ENCODE measurements around the gene ZNF423. TPM values are rescaled to one million over a fixed set of nuclear protein-coding genes. Genes with fewer than 3 reads are reported as not detected.

The ZNF423 gene
- total and polyA plus RNA-seq, 9 of the 15 experiments (the other 6 are each of a cell fraction or from before 2014, with no cell fraction given): not detected

DNA sequence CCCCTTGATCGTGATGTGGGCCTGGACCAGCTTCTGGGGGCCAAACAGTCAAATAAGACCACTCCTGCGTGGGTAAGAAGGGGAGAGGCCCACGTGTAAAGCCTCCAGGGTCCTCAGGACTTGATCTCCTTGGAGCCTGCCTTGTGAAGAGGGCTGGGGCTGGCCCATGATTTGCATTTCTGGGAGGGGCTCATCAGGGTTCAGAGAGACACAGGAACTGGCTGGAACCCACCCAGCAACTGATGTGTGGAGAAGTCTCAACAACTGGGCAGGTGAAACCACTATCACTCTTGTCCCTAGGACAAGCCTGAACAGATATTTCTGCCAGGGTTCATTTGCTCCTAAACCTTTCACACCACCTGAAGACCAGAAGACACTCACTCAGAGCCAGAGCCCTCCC lies 214.7 kb downstream of the ZNF423 start:
- H3K36me3 ChIP-seq (ENCODE audit: control insufficient read depth, insufficient read depth, low read length): no peaks in the 10 kb centered on the region
- H3K4me1 ChIP-seq (replicated peaks in 1 of 2; ENCODE audit: control insufficient read depth in 2 of 2, insufficient read depth in 2 of 2, low read length in 2 of 2): peaks cover 0 to 5% of the 10 kb centered on the region in 2 experiments; a peak in 1 of 5 replicates
- ATAC-seq (no peak), DNase-seq (ENCODE audit: extremely low read depth in 1 of 4, low spot score in 3 of 4) (no peak), FAIRE-seq (no peak)
- H2AFZ ChIP-seq (ENCODE audit: low read depth, low read length): no peak overlapping the region
- no peaks in the 10 kb centered on the region for H3K9me3 ChIP-seq (replicated peaks; ENCODE audit: control insufficient read depth, insufficient read depth, low read depth, low read length)
- H3K9ac ChIP-seq (ENCODE audit: insufficient read depth in 1 of 2, low read depth in 2 of 2, low read length in 2 of 2): no peak overlapping the region
- intact Hi-C loops (cut with micrococcal nuclease): no loop called here
- no peaks in the 10 kb centered on the region for H3K9me1 ChIP-seq (ENCODE audit: control insufficient read depth, insufficient read depth, low read length)
- in situ Hi-C loops (cut with MboI): no loop called here
- POLR2A ChIA-PET: no interaction called here
- no TSS peak for BruUV-seq (replicated peaks)
- WGBS (ENCODE audit: insufficient coverage, low coverage, missing lambda C conversion rate): 0% methylated on average over 3 of the region's 3 CpGs
- H3K4me2 ChIP-seq (ENCODE audit: insufficient read depth, low read length): no peak overlapping the region
- peaks cover 13% of the 10 kb centered on the region for H4K20me1 ChIP-seq (replicated peaks; ENCODE audit: control insufficient read depth, insufficient read depth, low read length)
- TF ChIP-seq, protein P1, sequence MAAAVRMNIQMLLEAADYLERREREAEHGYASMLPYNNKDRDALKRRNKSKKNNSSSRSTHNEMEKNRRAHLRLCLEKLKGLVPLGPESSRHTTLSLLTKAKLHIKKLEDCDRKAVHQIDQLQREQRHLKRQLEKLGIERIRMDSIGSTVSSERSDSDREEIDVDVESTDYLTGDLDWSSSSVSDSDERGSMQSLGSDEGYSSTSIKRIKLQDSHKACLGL (CRISPR knock-in tag; IDR thresholded peaks at IDR 0.05; ENCODE audit: borderline replicate concordance, poor library complexity, severe bottlenecking): no peak
- no peak for TF ChIP-seq ZNF274 (IDR thresholded peaks at IDR 0.05; ENCODE audit: borderline replicate concordance, low read depth, low read length)
- TF ChIP-seq RUNX1 (IDR thresholded peaks at IDR 0.05; ENCODE audit: low read depth): no peak
- no peak for TF ChIP-seq MYC (IDR thresholded peaks at IDR 0.05; ENCODE audit: low read depth, low read length)
- no peak for TF ChIP-seq MYC (CRISPR knock-in tag; IDR thresholded peaks at IDR 0.05; ENCODE audit: borderline replicate concordance, low read depth)
- TF ChIP-seq, protein P2, sequence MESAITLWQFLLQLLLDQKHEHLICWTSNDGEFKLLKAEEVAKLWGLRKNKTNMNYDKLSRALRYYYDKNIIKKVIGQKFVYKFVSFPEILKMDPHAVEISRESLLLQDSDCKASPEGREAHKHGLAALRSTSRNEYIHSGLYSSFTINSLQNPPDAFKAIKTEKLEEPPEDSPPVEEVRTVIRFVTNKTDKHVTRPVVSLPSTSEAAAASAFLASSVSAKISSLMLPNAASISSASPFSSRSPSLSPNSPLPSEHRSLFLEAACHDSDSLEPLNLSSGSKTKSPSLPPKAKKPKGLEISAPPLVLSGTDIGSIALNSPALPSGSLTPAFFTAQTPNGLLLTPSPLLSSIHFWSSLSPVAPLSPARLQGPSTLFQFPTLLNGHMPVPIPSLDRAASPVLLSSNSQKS (CRISPR knock-in tag; IDR thresholded peaks at IDR 0.05): no peak
- TF ChIP-seq HNRNPH1 (optimal IDR thresholded peaks at IDR 0.05; ENCODE audit: low read depth, low read length): no peak
- no peak for TF ChIP-seq DNMT1 (IDR thresholded peaks at IDR 0.05)
- no peak for TF ChIP-seq ZC3H4 (CRISPR knock-in tag; IDR thresholded peaks at IDR 0.05; ENCODE audit: borderline replicate concordance)
- TF ChIP-seq ZFP36 (IDR thresholded peaks at IDR 0.05; ENCODE audit: low read depth, low read length, partially characterized antibody): no peak
- no peak overlapping the region for H3K4me3 ChIP-seq
- CTCF ChIA-PET (ENCODE audit: low intra/inter-chr PET ratio): no interaction called here
- peaks cover 27 to 57% of the 10 kb centered on the region in 2 experiments; a peak in 4 of 5 replicates for H3K27me3 ChIP-seq (ENCODE audit: control insufficient read depth in 2 of 2, insufficient read depth in 2 of 2, low read length in 2 of 2)
- H3K27ac ChIP-seq (ENCODE audit: extremely low read depth, low read depth, low read length): no peak overlapping the region
- no peaks in the 10 kb centered on the region for H3K79me2 ChIP-seq (ENCODE audit: control insufficient read depth, insufficient read depth, low read length)
